ENCODE data around the gene ZNF407.

GRCh38 chr18:74861154-74861553, 263.5 kb downstream of the ZNF407 start:
- no peak for TF ChIP-seq BHLHE40 (IDR thresholded peaks at IDR 0.05; ENCODE audit: low read length)
- TF ChIP-seq MTF2 (CRISPR knock-in tag; IDR thresholded peaks at IDR 0.05; ENCODE audit: borderline replicate concordance): no peak
- no peak for TF ChIP-seq CTCF (CRISPR knock-in tag; IDR thresholded peaks at IDR 0.05)
- TF ChIP-seq POGZ (CRISPR knock-in tag; IDR thresholded peaks at IDR 0.05): no peak
- no peak for TF ChIP-seq ZNF138 (CRISPR knock-in tag; IDR thresholded peaks at IDR 0.05; ENCODE audit: low read depth)
- no peak for TF ChIP-seq TCF7 (IDR thresholded peaks at IDR 0.05; ENCODE audit: low read depth)
- no peak for TF ChIP-seq IRF1 (CRISPR knock-in tag; IDR thresholded peaks at IDR 0.05; ENCODE audit: low read depth)
- TF ChIP-seq POLR2A (IDR thresholded peaks at IDR 0.05; ENCODE audit: insufficient read depth in 1 of 2, low read depth in 2 of 2, low read length in 2 of 2): no peak
- TF ChIP-seq ZFP37 (CRISPR knock-in tag; IDR thresholded peaks at IDR 0.05; ENCODE audit: borderline replicate concordance): no peak
- no peak for TF ChIP-seq PITX1 (CRISPR knock-in tag; IDR thresholded peaks at IDR 0.05)
